Stimulated activated CD8-positive, alpha-beta memory T cell treated with anti-CD3 and anti-CD28 coated beads, Interleukin-7, amount 100 ng/mL, for 24 hours (primary cell): ENCODE results near the gene TLK1.
"Not testable (repeated sequence)": the region's sequence is repeated elsewhere in the genome, so short reads cannot be mapped to it uniquely, and the experiment has no call there.

Experiments
- DNase-seq: peaks from one replicate; pipeline ENCODE4 v3.0.0-alpha.2; 2020; ENCODE audit warnings: low read depth

The TLK1 gene

DNA sequence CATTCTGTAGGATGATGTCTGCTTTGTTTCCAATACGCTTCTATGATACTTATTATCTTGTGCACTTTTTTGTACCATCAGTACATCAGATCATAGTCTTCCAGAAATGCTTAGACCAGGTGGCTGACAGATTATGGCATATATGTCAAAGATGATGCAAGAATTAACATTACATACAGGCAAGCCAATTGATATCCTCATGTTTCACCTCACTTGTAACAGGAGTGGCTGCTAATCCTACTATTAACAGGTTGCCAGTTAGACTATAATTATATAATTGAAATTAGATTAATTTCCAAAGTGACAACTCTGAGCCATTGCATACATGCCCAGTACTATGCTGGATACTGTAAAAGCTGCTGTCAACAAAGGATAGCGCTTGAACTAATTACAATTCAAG, 77.2 kb downstream of the TLK1 start:
- DNase-seq, result no peak

DNA sequence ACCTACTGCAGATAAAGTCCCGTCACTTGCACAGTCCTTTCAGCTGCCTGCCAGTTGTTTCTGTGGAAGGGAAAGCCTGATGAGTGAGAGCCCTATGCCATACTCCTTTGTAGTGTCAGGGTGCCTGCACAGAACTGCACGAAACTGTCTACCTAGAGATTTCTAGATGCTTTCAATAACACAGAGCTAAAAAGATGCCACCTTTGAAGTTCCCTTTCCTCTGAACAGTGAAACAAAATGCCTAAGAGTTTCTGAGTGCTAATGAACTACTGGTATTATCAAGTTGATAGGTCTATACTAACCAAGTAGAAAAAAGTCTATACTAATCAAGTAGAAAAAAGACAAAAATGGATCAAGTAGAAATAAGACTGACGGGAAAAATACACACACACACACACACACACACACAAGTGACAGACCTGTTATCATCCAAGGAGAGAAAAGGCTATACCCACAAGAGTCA, 79.0 kb downstream of the TLK1 start:
- DNase-seq, result no peak

GRCh38 chr2:171080607-171081006, 80.1 kb downstream of the TLK1 start:
- DNase-seq, result no peak

- DNase-seq, result not testable (repeated sequence)
These were observed 84.3 kb downstream of the TLK1 start for GRCh38 chr2:171076422-171076821.

DNA sequence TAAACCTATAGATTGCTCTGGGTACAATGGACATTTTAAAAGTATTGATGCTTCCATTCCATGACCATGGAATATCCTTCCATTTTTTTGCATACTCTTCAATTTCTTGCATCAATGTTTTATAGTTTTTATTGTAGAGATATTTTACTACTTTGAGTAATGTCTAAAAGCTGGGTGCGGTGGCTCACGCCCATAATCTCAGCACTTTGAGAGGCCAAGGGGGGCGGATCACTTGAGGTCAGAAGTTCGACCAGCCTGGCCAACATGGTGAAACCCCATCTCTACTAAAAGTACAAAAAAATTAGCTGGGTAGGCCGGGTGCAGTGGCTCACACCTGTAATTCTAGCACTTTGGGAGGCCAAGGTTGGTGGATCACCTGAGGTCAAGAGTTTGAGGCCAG, 88.5 kb downstream of the TLK1 start:
- DNase-seq, result no peak

DNA sequence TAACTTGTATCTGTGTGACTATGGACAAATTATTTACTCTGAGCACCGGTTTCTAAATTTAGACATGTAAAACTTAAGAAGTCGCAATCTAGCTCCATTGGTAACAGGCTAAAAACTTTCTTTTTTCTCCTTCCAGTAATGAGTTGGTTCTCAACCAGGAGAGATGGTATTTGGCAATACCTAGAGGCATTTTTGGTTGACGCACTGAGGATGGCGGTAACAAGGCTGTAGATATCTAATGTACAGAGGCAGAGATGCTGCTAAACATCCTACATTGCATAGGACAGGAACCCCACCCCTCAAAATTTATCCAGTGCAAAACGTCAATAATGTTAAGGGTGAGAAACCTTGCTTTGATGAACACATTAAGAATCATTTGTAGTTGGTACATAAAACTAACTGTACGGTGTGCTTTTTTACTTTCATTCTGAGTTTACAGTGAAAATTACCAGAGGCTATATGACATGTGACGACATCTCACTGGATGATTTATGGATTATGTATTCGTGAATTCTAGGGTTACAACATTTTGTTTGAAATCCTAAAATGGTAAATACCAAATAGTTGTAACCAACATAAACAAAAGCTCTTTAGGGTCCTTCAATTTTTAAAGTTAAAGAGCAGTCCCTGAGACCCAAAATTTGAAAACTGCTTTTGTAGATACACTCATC, 91.3 kb downstream of the TLK1 start:
- no peak for DNase-seq

GRCh38 chr2:171066110-171066509, 94.6 kb downstream of the TLK1 start:
- no peak for DNase-seq

- no peak for DNase-seq
These were observed 103.1 kb downstream of the TLK1 start for GRCh38 chr2:171057575-171057974.

DNA sequence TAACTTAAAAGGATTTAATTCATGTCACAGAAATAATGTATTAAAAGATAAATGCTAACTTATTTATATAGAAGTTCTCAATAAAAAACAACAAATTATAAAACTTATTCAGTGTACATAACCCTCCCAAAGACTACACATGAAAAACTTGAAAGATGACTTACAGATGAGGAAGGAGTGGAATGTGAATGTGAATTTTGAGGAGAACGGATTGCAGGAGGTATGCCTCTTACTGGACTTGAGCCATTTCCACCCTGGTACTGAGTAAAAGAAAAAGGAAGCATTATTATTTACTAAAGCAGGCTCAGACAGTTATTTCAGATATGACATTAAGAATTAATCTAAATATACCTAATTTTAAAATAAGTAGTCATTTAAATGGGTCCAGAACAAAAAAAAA, 104.4 kb downstream of the TLK1 start:
- DNase-seq, result no peak

DNA sequence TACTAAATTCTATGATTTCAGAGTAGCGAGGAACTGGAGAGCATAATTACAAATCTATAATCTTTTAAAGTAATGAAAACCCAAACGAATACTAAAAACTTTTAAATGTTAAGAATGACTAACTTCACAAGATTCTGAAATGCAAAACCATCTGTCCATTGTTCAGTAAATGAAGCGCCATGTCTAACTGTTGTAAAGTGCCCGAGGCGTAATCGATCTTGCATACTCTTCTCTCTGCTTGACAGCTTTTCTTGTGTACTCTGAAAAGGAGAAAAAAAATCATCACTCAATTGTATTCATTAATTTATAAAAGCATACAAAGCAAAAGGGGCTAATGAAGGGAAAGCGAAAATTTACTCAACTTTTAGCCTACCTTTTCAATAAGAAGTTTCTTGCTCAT, 111.0 kb downstream of the TLK1 start:
- DNase-seq, result no peak

- DNase-seq, result no peak
These were observed 114.6 kb downstream of the TLK1 start for GRCh38 chr2:171046048-171046560.

DNA sequence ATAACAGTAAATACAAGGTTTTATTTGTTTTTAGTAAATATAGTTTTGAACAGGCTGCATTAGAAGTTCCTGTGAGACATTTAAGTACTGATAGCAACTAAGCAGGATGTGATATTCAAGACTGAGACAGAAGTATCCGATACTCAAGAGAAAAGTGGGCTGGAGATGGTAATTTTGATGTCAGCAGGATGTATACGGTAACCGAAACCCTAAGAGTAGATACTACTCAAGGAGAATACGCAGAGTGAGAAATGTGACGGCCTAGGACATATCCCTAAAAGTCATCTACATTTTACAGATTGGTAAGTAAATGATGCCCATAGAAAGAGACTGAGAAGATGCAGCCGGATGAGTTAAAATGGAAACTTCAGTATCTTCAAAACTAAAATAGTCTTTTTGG, 116.3 kb downstream of the TLK1 start:
- no peak for DNase-seq

- DNase-seq, result no peak
These were observed 118.3 kb downstream of the TLK1 start for GRCh38 chr2:171042253-171042969.

DNA sequence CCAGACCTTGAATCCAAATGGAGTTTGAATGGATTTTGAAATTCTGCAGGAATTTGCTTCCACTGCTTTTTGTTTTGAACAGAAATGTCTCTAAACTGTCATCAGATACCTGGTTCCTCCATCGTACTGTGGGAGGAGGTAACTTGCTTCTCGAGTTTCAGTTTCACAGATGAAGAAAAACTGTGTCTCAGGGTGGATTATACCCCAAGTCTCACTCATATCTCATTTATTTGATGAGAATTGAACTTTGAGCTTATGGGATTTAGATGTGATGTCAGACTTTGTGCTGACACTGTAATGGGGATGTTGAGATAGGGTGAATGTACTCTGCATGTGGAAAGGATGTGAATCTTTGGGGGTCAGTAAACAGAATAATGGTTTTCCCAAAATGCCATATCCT, 124.2 kb downstream of the TLK1 start:
- no peak for DNase-seq

GRCh38 chr2:171034315-171034714, 126.4 kb downstream of the TLK1 start:
- DNase-seq, result no peak

DNA sequence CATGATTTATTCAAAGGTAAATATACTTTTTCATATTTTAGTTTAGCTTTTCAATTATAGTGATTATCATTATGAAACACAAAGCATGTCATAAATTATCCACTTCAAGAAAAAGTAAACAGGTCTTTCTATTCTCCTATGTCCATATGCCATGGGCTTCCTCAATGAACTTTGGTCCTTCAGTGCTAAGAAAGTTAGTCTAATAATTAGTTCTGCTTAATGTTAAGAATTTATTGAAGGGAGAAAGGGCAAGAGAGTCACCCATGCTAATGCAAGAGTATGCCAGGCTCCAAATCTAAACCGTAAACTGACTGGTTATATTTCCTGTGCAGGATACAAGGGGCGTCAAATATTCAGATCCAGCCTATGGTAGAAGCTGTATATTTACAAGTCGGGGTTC, 135.5 kb downstream of the TLK1 start:
- no peak for DNase-seq

GRCh38 chr2:171018522-171018921, 142.2 kb downstream of the TLK1 start:
- no peak for DNase-seq

DNA sequence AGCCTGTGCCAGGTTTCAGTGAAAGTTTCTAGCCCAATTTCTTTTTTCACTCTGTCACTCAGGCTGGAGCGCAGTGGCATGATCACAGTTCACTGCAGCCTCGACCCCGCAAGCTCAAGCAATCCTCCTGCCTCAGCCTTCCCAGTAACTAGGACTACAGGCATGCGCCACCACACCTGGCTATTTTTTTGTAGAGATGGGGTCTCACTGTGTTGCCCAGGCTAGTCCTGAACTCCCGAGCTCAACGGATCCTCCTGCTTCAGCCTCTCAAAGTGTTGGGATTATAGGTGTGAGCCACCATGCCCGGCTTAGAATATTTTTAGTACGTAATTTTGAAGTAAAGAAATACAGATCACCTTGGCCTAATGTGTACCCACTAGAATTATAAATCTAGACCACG, 144.6 kb downstream of the TLK1 start:
- DNase-seq, result no peak

DNA sequence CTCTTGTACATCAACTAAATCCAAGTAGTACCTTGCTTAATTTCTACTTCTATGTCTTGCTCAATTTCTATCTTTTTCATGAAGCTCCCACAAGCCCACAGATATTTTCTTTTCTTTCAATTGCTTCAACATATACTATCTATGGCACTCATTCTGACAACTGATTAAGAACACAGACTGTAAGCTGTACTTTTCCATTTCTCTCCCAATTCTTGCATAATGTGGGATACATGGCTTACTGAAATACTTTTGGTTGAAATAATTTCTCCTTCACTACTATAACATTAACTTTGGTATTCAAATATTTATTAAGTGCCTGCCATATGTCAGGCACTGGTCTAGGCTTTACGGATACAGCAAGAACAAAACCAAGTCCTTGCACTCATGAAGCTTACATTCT, 146.8 kb downstream of the TLK1 start:
- DNase-seq, result no peak

- no peak for DNase-seq
These were observed 151.3 kb downstream of the TLK1 start for GRCh38 chr2:171009386-171009785.

GRCh38 chr2:171008550-171009205, 152.0 kb downstream of the TLK1 start:
- no peak for DNase-seq

DNA sequence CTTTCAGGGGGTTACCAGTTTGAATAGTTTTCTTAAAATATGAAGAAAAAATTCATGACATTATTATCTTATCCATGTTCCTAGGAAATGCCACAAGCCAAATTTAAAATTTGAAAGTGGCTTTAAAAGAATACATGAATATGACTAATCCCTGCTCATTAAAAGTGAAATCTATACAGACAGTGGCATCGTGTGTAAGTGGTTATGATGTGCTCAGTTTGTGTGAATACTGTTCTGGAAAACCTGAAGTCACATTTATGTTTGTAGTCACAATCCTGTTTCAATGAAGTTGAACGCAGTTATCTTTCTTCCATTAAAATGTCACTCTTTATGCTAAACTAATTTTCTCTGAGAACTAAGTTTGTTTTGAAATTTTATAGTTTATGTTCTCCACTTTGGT, 155.9 kb downstream of the TLK1 start:
- no peak for DNase-seq

DNA sequence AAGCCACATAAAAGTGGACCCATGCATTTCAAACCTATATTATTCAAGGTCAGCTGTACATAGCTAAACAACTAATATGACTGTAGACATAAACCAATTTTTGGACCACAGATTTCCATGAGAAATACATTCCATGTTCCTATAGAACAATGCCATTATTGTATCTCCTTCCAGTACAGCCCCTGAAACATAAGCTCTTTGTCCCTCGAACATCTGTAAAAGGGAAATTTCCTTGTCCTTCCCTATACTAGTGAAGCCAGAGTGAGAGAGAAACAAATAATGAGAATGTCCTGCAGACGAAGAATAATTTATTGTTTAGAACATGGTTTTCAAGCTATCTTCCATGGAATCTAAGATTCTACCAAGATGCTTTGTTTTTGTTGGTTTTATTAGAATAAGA, 156.3 kb downstream of the TLK1 start:
- DNase-seq, result no peak
